WI38 (cell line): ENCODE measurements around the gene GUK1.

ENCODE experiments used
- H3K4me3 ChIP-seq: 2 replicates; pipeline ENCODE4 v1.5.1; 2011; ENCODE audit warnings: low read depth, mild to moderate bottlenecking, control low read depth, low read length
- CTCF ChIP-seq: IDR thresholded peaks from 2 replicates; pipeline ENCODE4 v1.5.1; 2012; ENCODE audit warnings: low read depth, mild to moderate bottlenecking, control low read depth, low read length

GUK1 gene

GRCh38 chr1:228105996-228106799, 33.9 kb upstream of the GUK1 start:
- H3K4me3 ChIP-seq: no peak overlapping the region
- TF ChIP-seq CTCF: no peak

- H3K4me3 ChIP-seq: no peak overlapping the region
- no peak for TF ChIP-seq CTCF
Measured at GRCh38 chr1:228106800-228107054, 33.4 kb upstream of the GUK1 start.

DNA sequence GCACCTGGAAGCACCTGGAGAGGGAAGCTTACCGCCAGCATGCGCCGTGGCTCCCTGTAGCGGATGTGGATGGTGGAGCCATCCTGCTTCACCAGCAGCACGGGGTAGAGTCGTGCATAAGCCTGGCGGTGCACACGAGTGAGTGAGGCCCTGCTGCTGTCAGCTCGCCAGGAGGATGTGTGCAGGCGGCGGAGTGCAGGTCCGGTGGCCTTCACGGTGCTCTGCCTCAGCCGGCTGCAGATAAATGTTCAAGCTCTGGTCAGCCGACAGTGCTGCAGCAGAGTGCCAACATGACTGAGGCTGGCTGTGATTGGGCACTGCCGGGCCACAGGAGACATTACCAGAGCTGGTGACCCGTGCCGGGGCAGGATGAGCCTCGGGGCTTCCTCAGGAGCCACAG, 32.4 kb upstream of the GUK1 start:
- no peak for TF ChIP-seq CTCF
- H3K4me3 ChIP-seq: no peak overlapping the region

DNA sequence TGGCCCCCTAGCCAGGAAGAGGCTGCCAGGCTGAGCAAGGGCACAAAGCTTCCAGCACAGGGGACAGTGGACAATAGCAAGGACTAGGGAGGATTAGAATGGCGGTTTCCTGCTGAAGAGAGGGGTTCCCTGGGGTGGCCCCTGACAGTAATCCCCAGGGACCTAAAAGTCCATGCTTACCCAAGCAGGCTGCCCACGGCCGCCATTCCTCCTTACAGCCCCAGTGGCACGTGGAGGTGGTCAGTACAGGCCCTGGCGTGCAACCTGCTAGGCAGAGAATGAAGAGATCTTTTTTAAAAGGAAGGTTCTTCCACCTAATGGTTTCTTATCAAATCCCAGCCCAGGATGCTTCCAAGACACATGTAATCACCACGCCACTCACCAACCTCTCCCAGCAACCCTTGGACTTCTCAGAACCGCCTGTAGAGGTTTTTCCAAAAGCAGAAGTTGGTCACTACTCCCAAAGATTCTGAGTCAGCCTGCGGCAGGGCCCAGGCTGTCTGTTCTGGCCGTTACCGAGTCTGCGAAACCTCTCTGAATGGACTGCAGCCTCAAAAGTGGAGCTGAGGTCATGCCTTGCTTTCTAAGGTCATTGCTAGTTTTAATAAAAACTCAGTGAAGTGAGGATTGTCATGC, 31.9 kb upstream of the GUK1 start:
- no peak for TF ChIP-seq CTCF

GRCh38 chr1:228108742-228109072, 31.4 kb upstream of the GUK1 start:
- H3K4me3 ChIP-seq: peak overlapping the region; percentile 96
- TF ChIP-seq CTCF: no peak

More for the DNA sequence above, 31.9 kb upstream of the GUK1 start:
- peak overlapping the region; percentile 96 for H3K4me3 ChIP-seq

- no peak for TF ChIP-seq CTCF
- peak within 1 kb of the TSS; percentile 96 for H3K4me3 ChIP-seq
Measured at GRCh38 chr1:228109073-228109961, 30.8 kb upstream of the GUK1 start, which contains the start of gene MRPL55. MRPL55 (minus strand) TSS chr1:228109299; CDS start chr1:228108260, 1,039 bp downstream.

GRCh38 chr1:228109962-228110488, 30.1 kb upstream of the GUK1 start:
- H3K4me3 ChIP-seq: peak overlapping the region; percentile 96
- no peak for TF ChIP-seq CTCF
